GM21381 (cell line): Measurements from ENCODE around the gene PLEKHA3.
"Not testable (repeated sequence)": the region's sequence is repeated elsewhere in the genome, so short reads cannot be mapped to it uniquely, and the experiment has no call there.

Source experiments
- ATAC-seq: cut with Tn5 transposase; IDR thresholded peaks from one replicate; pipeline ENCODE4 v1.9.1; 2021; ENCODE audit warnings: mild to moderate bottlenecking, moderate library complexity; ENCODE audit not compliant: unreplicated experiment

Gene PLEKHA3

GRCh38 chr2:178480227-178481181, at the start of gene PLEKHA3:
Gene PLEKHA3 (plus strand): TSS chr2:178480457. CDS start chr2:178480870, 413 bp downstream.
- ATAC-seq: peak; percentile 69

- ATAC-seq: no peak
Measured at GRCh38 chr2:178436662-178437061, 43.6 kb upstream of the PLEKHA3 start.

GRCh38 chr2:178441426-178441825, 38.8 kb upstream of the PLEKHA3 start:
- ATAC-seq: no peak

GRCh38 chr2:178448968-178449661, 31.1 kb upstream of the PLEKHA3 start:
- ATAC-seq: no peak

GRCh38 chr2:178449700-178450523, 30.3 kb upstream of the PLEKHA3 start:
- ATAC-seq: peak; percentile 3

- ATAC-seq: peak; percentile 46
Measured at GRCh38 chr2:178450524-178450773, 29.8 kb upstream of the PLEKHA3 start.

- peak; percentile 84 for ATAC-seq
Measured at GRCh38 chr2:178450774-178451525, 29.3 kb upstream of the PLEKHA3 start, which contains the start of the genes PJVK and PRKRA. Gene PJVK (plus strand): TSS chr2:178451378. CDS start chr2:178453410, 2,032 bp downstream. Gene PRKRA (minus strand): TSS chr2:178451175. CDS start chr2:178451030, 145 bp downstream.

GRCh38 chr2:178452334-178452733, 27.9 kb upstream of the PLEKHA3 start:
- ATAC-seq: no peak

GRCh38 chr2:178452870-178453269, 27.4 kb upstream of the PLEKHA3 start:
- no peak for ATAC-seq

GRCh38 chr2:178455947-178456346, 24.3 kb upstream of the PLEKHA3 start:
- ATAC-seq: no peak

- no peak for ATAC-seq
Measured at GRCh38 chr2:178457390-178457886, 22.8 kb upstream of the PLEKHA3 start.

- ATAC-seq: no peak
Measured at GRCh38 chr2:178469219-178469849, 10.9 kb upstream of the PLEKHA3 start.

GRCh38 chr2:178471313-178471712, 8.9 kb upstream of the PLEKHA3 start:
- not testable (repeated sequence) for ATAC-seq

GRCh38 chr2:178473373-178473772, 6.9 kb upstream of the PLEKHA3 start:
- ATAC-seq: no peak

- ATAC-seq: no peak
Measured at GRCh38 chr2:178473931-178474330, 6.3 kb upstream of the PLEKHA3 start.

GRCh38 chr2:178474560-178474959, 5.7 kb upstream of the PLEKHA3 start:
- no peak for ATAC-seq

GRCh38 chr2:178476477-178476876, 3.8 kb upstream of the PLEKHA3 start:
- ATAC-seq: no peak

- ATAC-seq: no peak
Measured at GRCh38 chr2:178477443-178478129, 2.7 kb upstream of the PLEKHA3 start.

- peak; percentile 3 for ATAC-seq
Measured at GRCh38 chr2:178478130-178478438, 2.2 kb upstream of the PLEKHA3 start.
